Small intestine (tissue), 7 donors: ENCODE results near the gene SLX9. TPM values are rescaled to one million over a fixed set of nuclear protein-coding genes. Genes with fewer than 3 reads are reported as not detected.

Experiments used
- DNase-seq, 2 donors: peaks; one replicate each; pipeline versions ENCODE4 v3.0.0 to v3.0.0-alpha.2; 2013
- FAIRE-seq: peaks from 2 replicates; lab custom pipeline; 2012; peaks lifted over from hg19 to GRCh38; lab: Jason Lieb, UNC
- H3K27ac ChIP-seq, 3 donors: one replicate each; pipeline ENCODE4 v1.5.1; 2013; ENCODE audit warnings: low read length in 2 of 3, mild to moderate bottlenecking in 2 of 3, control low read depth in 1 of 3, inconsistent platforms in 1 of 3, low read depth in 1 of 3, moderate library complexity in 1 of 3
- H3K27me3 ChIP-seq, 3 donors: one replicate each; pipeline ENCODE4 v1.6.1; 2013; ENCODE audit warnings: low read length in 3 of 3, inconsistent platforms in 1 of 3; ENCODE audit not compliant: control insufficient read depth in 3 of 3, insufficient read depth in 3 of 3
- H3K36me3 ChIP-seq, 3 donors: one replicate each; pipeline ENCODE4 v1.6.1; 2013; ENCODE audit warnings: low read length in 3 of 3, inconsistent platforms in 1 of 3, low read depth in 1 of 3, mild to moderate bottlenecking in 1 of 3, moderate library complexity in 1 of 3; ENCODE audit not compliant: control insufficient read depth in 3 of 3, insufficient read depth in 2 of 3
- H3K4me1 ChIP-seq, 3 donors: one replicate each; pipeline ENCODE4 v1.6.1; 2013; ENCODE audit warnings: low read length in 2 of 3, inconsistent platforms in 1 of 3, low read depth in 1 of 3, mild to moderate bottlenecking in 1 of 3, moderate library complexity in 1 of 3; ENCODE audit not compliant: control insufficient read depth in 3 of 3, insufficient read depth in 2 of 3
- H3K4me3 ChIP-seq, 3 donors: one replicate each; pipeline ENCODE4 v1.5.1; 2013; ENCODE audit warnings: low read length in 3 of 3, control low read depth in 1 of 3, inconsistent platforms in 1 of 3, low read depth in 1 of 3, mild to moderate bottlenecking in 1 of 3, moderate library complexity in 1 of 3
- H3K9me3 ChIP-seq, 2 donors: one replicate each; pipeline ENCODE4 v1.6.1; 2013; ENCODE audit warnings: low read depth in 1 of 2, low read length in 1 of 2; ENCODE audit not compliant: control insufficient read depth in 2 of 2, insufficient read depth in 1 of 2
- WGBS, 3 donors: extraction: QIAGEN DNeasy Blood & Tissue Kit; methylation state at CpG; one replicate each; pipeline ENCODE4 v1.1.7; 2013; 5-methylcytosine and 5-hydroxymethylcytosine counted together
- polyA plus RNA-seq, 4 donors: library from polyadenylated mRNA; stranded (reverse) in 3 of 4; unstranded in 1 of 4; fragments of 200-250 nt in 3 of 4; fragments of 120-200 nt in 1 of 4; gene quantifications; one replicate each; pipeline versions ENCODE4 v1.2.1 to v1.2.3, GENCODE V29; 2013
- donor health status: healthy with polysubstance abuse.
- donor health status: control.
- donor health status: control.
- donor health status: Bipolar disorder and iron deficiency.
- donor health status: healthy.

SLX9 gene
- polyA plus RNA-seq, 4 donors, result 10.7 to 31.5 (median 24.7) TPM

- peaks cover 0 to 24% (median 4%) of the 10 kb centered on the region in 3 donors for H3K4me1 ChIP-seq
- no peaks in the 10 kb centered on the region for H3K27me3 ChIP-seq
- no peak for FAIRE-seq
- WGBS, 3 donors, result 75 to 83% (median 81%) methylated on average over 31 to 37 of the region's 37 CpGs
- no peak overlapping the region for H3K27ac ChIP-seq
- no peak overlapping the region for H3K4me3 ChIP-seq
- no peaks in the 10 kb centered on the region for H3K9me3 ChIP-seq
- DNase-seq, result no peak
- peaks cover 0 to 6% (median 0%) of the 10 kb centered on the region in 3 donors for H3K36me3 ChIP-seq
Measured at GRCh38 chr21:44899768-44900558, 39.9 kb upstream of the SLX9 start.

DNA sequence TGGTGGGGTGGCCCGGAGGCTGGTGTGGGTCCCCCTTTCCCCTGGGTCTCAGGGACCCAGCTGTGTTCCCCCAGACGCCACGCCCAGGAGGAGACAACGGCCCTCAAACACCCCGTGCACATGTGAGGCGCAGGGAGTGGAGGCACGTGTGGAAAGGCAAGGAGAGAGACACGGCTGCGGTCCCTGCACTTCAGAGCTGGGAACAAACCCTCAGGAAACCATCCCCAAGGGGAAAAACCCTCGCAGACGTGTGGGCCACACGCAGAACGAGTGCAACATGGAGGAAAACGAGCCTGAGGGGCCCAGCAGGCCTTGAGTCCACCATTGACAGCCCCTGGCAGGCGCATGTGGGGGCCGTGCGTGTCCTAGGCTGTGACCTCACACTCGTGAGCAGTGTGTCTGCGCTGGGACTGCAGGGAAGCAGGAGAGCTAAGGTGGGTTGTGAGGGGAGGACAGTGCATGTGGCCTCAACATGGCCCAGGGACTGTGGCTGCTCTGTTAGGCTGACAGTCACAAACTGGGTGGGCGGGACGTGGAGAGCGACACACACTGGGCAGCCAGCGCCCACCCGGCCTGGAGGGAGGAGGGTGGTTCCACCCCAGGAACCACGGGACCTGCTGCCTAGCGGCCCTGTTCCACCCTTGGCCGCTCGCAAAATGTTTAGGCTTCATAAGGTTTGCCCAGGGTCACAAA is 39.1 kb upstream of the SLX9 start:
- H3K4me3 ChIP-seq, result no peak overlapping the region

DNA sequence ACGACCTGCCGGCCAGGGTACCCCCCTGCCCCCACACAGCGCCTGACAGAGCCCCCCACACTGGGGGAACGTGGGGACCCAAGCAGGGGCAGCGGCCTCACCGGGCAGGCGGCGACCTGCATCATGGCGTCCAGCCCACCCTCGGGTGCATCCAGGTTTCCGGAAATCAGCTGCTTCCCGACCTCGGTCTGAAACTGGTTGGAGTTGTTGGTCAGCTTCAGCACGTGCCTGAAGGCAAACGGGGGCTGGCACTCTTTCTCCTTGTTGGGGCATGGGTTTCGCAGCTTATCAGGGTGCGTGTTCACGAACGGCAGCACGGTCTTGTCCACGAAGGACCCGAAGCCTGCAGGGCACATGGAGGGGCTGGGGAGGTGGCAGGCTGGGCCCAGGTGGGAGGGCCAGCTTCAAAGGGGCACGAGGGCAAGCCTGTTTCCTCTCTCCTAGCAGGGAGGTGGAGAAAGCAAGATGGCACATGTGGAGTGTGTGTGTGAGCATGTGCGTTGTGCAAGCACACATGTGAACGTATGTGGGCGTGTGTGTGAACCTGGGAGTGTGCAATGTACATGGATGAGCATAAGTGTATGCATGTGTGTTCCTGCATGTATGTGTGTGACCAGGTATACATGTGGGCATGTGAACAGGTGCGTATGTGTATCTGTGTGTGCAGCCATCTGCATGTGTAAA is 38.3 kb upstream of the SLX9 start:
- no peak for DNase-seq
- WGBS, 3 donors, result 76 to 84% (median 79%) methylated on average over 27 of the region's 27 CpGs

More for the DNA sequence above, 39.1 kb upstream of the SLX9 start:
- Histone ChIP-seq H3K27me3 (no peaks in the 10 kb centered on the region), H3K36me3 (peaks cover 0 to 6% (median 0%) of the 10 kb centered on the region in 3 donors), H3K27ac (no peak overlapping the region), H3K4me1 (peaks cover 0 to 24% (median 4%) of the 10 kb centered on the region in 3 donors), H3K9me3 (no peaks in the 10 kb centered on the region)
- FAIRE-seq (no peak), DNase-seq (no peak)
- 73 to 86% (median 84%) methylated on average over 28 of the region's 28 CpGs for WGBS, 3 donors

DNA sequence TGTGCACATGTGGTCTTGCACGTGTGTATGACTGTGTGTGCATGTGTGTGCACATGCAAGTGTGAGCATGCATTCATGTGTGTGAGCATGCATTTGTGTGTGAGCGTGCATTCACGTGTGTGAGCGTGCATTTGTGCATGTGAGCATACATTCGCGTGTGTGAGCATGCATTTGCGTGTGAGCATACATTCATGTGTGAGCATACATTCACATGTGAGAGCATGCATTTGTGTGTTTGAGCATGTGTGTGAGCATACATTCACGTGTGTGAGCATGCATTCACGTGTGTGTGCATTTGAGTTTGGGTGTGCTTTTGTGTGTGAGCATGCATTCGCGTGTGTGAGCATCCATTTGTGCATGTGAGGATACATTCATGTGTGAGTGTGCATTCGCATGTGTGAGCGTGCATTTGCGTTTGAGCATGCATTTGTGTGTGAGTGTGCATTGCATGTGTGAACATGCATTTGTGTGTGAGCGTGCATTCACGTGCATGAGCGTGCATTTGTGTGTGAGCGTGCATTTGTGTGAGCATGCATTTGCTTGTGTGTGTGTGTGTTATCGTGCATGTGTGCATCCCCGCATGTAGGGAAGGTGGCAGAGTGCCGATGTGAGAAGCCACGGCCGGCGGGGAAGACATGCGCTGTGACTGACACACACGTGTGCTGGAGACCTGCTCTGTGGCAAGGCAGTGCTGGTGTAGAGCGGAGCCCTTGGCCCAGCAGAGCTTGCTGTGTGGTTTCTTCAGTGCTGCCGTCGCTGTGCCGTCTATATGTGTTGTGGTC is 37.4 kb upstream of the SLX9 start:
- Histone ChIP-seq H3K9me3 (no peaks in the 10 kb centered on the region), H3K36me3 (peaks cover 0 to 6% (median 0%) of the 10 kb centered on the region in 3 donors), H3K4me3 (no peak overlapping the region), H3K27ac (no peak overlapping the region), H3K27me3 (peaks cover 0 to 4% (median 0%) of the 10 kb centered on the region in 3 donors), H3K4me1 (peaks cover 0 to 16% (median 1%) of the 10 kb centered on the region in 3 donors)
- DNase-seq (no peak), FAIRE-seq (no peak)
- 91 to 92% (median 92%) methylated on average over 30 of the region's 30 CpGs for WGBS, 3 donors

More for the DNA sequence above, 38.3 kb upstream of the SLX9 start:
- H3K4me3 ChIP-seq, result no peak overlapping the region
- H3K36me3 ChIP-seq, result peaks cover 0 to 6% (median 0%) of the 10 kb centered on the region in 3 donors
- H3K4me1 ChIP-seq, result peaks cover 0 to 24% (median 4%) of the 10 kb centered on the region in 3 donors
- no peak overlapping the region for H3K27ac ChIP-seq
- FAIRE-seq, result no peak
- no peaks in the 10 kb centered on the region for H3K9me3 ChIP-seq
- H3K27me3 ChIP-seq, result no peaks in the 10 kb centered on the region

DNA sequence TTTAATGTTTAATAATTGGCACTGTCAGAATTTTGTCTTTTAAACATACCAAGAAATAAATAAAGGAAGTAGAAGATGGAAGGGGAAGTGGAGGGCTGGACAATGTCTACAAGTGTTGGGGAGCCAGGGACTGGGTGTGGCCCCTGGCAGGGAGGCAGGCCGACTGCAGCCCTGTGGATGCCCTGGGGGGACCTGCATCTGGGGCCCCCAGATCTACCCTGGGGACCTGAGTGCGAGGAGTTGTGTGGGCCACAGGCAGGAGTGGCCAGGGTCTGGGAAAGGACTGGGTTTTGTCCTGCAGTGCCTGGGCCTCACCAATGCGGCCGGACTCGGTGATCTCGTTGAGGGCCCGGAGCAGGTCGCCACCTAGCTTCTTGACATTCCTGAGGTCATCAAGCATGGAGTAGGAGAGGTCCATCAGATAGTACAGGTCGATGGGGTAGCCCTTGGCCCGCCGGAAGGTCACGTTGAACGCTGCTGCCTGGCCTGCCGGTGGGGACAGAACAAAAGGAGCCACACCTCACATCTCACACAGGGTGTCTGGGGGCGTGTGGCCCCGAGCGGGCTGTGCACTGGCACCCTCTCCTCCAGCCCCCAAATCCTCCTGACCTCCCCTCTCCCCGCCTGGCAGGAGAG is 36.7 kb upstream of the SLX9 start:
- 82 to 83% (median 82%) methylated on average over 18 of the region's 18 CpGs for WGBS, 3 donors
- no peak overlapping the region for H3K4me3 ChIP-seq
- peaks cover 0 to 6% (median 0%) of the 10 kb centered on the region in 3 donors for H3K36me3 ChIP-seq
- H3K9me3 ChIP-seq, result no peaks in the 10 kb centered on the region
- no peak for DNase-seq
- peaks cover 0 to 6% (median 0%) of the 10 kb centered on the region in 3 donors for H3K27me3 ChIP-seq
- H3K27ac ChIP-seq, result no peak overlapping the region
- FAIRE-seq, result no peak
- H3K4me1 ChIP-seq, result peaks cover 0 to 11% (median 1%) of the 10 kb centered on the region in 3 donors

DNA sequence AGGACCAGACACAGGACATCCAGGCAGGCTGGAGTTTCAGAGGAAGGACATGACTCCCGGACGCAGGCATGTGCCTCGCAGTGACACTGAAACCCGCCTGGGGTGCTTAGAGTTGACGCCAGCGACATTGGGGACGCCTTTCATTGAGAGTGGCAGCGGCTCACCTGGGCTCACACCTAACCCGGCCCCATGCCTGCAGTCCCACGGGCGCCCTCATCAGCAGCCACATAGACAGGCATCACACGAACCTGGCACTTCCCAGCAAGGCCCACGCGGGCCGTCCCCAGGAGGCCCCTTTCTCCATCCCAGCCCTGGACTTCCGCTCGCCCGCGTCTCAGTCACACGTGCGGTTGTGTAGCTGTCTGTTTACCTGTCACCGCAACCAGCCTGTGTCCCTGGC is 36.1 kb upstream of the SLX9 start:
- Histone ChIP-seq H3K27me3 (peaks cover 0 to 6% (median 0%) of the 10 kb centered on the region in 3 donors), H3K27ac (no peak overlapping the region), H3K9me3 (no peaks in the 10 kb centered on the region), H3K4me1 (peaks cover 0 to 8% (median under 1%) of the 10 kb centered on the region in 3 donors), H3K36me3 (peaks cover 0 to 6% (median 0%) of the 10 kb centered on the region in 3 donors), H3K4me3 (no peak overlapping the region)
- WGBS, 3 donors, result 83 to 87% (median 85%) methylated on average over 22 of the region's 22 CpGs
- FAIRE-seq (no peak), DNase-seq (no peak)

DNA sequence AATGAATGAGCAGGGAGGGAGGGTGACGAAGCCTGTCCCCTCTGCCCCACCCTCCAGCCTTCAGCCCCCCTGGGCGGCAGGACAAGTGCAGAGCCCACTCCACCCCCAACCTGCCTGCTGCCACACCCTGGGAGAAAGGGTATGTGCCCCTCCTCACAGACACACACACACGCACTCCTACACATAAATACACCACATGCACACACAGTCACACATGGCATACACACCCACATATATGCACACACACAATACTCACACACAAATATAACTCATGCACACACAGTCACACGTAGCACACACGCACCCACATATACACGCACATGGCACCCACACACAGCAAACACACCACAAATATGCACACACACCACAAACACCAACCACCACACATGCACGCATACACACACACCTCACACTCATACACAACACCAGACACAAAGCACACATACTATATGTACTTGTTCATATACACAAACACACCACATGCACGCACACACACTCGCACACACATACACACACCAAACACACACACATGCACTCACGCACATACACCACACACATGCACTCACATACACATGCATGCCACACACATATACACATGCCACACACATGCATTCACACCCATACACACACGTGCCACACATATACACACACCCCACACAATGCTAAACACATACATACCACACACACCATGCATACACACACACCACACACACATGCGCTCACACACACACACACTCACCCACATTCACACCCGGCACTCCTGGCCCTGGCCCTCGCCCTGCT is 35.5 kb upstream of the SLX9 start:
- Histone ChIP-seq H3K4me3 (no peak overlapping the region), H3K27me3 (peaks cover 0 to 9% (median 0%) of the 10 kb centered on the region in 3 donors), H3K27ac (no peak overlapping the region), H3K36me3 (peaks cover 0 to 6% (median 0%) of the 10 kb centered on the region in 3 donors), H3K4me1 (peaks cover 0 to 1% (median 0%) of the 10 kb centered on the region in 3 donors), H3K9me3 (no peaks in the 10 kb centered on the region)
- 90 to 91% (median 90%) methylated on average over 14 of the region's 14 CpGs for WGBS, 3 donors
- no peak for FAIRE-seq
- no peak for DNase-seq
